Measurements from ENCODE around the gene SKIC8.

- TF ChIP-seq POLR2A (IDR thresholded peaks at IDR 0.05): no peak
- TF ChIP-seq, protein P1, sequence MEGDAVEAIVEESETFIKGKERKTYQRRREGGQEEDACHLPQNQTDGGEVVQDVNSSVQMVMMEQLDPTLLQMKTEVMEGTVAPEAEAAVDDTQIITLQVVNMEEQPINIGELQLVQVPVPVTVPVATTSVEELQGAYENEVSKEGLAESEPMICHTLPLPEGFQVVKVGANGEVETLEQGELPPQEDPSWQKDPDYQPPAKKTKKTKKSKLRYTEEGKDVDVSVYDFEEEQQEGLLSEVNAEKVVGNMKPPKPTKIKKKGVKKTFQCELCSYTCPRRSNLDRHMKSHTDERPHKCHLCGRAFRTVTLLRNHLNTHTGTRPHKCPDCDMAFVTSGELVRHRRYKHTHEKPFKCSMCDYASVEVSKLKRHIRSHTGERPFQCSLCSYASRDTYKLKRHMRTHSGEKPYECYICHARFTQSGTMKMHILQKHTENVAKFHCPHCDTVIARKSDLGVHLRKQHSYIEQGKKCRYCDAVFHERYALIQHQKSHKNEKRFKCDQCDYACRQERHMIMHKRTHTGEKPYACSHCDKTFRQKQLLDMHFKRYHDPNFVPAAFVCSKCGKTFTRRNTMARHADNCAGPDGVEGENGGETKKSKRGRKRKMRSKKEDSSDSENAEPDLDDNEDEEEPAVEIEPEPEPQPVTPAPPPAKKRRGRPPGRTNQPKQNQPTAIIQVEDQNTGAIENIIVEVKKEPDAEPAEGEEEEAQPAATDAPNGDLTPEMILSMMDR (IDR thresholded peaks at IDR 0.05): no peak
- TF ChIP-seq EP300 (IDR thresholded peaks at IDR 0.05): no peak
Observed at GRCh38 chr15:78265752-78266224, 33.6 kb downstream of the SKIC8 start.

Measured in stomach (tissue), 4 donors.